Embryonic facial prominence (tissue), 1 donor: ENCODE measurements around the gene PLEKHB1.

Experiments used
- DNase-seq: peaks from one replicate; pipeline ENCODE4 v3.0.0-alpha.2; 2016; ENCODE audit errors: extremely low spot score

The PLEKHB1 gene

GRCh38 chr11:73645972-73646631, at the start of gene PLEKHB1:
TSS of gene PLEKHB1 (plus strand) at chr11:73646581. CDS start at chr11:73646609, 28 bp downstream.
- DNase-seq, result no peak

- no peak for DNase-seq
Measured at GRCh38 chr11:73597336-73597955, 48.9 kb upstream of the PLEKHB1 start.

DNA sequence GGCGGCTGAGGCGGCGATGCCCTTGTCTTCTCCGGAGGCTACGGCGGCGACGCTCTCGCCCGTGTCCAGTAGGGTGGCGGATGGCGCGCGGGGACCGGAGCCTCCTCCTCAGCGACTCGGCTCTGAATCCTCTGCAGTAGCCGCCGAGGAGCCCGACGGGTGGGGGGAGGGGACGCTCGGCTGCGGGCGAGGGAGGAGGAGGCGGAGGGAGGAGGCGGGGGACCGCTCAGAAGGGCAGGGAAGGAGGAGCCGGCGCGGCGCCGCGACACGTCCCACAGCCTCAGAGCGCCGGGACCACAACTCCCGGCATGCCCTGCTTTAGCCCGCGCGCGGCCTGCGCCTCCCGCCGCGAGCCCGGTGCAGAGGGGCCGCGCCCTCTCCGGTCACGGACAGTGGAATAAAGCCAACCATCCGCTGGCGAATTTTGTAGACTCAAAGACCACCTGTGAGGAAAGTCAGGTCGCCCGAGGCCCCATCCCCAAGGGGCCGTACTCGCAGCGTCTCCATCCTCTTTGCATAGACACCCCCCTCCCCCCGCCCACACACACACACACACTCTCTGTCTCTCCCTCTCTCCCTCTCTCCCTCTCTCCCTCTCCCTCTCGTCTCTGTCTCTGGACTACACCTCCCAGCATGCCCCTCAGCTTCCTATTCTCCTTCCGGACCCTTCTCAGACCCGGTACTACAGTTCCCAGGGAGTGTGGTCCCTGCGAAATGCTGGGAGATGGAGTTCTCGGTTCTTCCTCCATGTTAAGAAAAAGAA, 48.2 kb upstream of the PLEKHB1 start, which contains the start of gene FAM168A:
Gene FAM168A, minus strand, starts transcription at position 157 of the 763 bp plus-strand sequence. CDS start 129,638 bp downstream, outside the sequence.
- peak; percentile 98 for DNase-seq

DNA sequence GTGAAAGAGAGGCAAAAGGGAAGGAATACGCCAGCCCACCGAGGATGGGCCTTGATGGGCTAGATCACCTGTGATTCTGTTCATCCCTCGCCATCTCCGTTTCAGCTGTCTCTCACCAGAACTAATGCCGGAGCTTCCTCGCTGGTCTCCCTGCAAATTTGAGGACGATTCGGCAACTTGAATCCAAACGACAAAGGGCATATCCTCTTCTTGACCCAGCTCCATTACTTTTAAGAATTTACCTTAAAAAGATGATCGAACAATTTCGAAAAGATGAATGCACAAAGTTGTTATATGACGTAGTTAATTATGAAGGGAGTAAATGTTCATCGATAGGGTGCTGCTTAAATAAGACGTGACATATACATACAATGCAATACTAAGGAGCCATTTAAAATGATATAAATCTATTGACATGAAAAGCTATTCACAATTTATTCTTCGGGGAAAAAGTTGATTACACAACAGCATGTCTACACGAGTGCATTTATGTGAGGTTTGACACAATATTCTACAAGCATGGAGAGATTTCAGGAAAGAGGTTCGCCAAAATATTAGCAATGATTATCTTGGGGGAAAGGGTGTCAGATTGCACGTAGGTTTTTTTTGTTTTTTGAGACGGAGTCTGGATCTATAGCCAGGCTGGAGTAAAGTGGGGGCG, 47.5 kb upstream of the PLEKHB1 start:
- DNase-seq, result no peak

DNA sequence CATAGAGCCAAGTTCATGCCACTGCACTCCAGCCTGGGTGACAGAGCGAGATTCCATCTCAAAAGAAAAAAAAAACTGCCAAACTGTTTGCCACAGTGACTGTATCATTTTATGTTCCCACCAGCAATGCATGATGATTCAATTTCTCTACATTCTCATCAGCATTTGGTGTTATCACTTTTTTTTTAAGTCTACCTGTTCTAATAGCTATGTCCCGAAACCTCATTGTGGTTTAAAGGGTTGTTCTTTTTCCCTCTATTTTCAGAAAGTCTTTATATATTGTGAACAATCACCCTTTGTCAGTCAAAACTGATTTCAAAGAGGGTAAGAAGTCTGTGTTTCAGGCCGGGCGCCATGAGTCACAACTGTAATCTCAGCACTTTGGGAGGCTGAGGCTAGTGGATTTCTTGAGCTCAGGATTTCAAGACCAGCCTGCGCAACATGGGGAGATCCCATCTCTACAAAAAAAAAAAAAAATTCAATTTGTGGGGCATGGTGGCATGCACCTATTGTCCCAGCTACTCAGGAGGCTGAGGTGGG, 33.7 kb upstream of the PLEKHB1 start:
- no peak for DNase-seq

GRCh38 chr11:73614591-73614990, 31.8 kb upstream of the PLEKHB1 start:
- DNase-seq, result no peak

- DNase-seq, result no peak
Measured at GRCh38 chr11:73622926-73623593, 23.3 kb upstream of the PLEKHB1 start.

DNA sequence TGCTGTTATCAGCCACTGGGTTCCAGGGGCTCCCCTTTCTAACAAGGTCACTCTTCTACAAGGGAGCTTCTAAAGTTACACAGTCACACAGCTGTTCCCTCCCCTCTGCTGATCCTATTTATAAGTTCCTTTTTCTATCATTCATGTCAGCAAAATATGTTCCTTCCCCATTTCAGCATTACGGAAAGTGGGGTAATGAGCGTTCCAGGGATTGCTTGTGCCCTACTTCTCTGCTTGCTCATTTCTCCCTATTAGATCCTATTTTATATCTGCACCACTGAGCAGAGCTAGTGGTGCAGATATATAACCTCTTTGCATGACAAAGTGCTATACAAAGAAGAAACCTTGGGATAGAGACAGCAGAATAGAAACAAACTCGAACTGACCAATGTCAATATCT, 22.7 kb upstream of the PLEKHB1 start:
- no peak for DNase-seq

GRCh38 chr11:73625696-73626318, 20.6 kb upstream of the PLEKHB1 start:
- DNase-seq, result peak; percentile 37

DNA sequence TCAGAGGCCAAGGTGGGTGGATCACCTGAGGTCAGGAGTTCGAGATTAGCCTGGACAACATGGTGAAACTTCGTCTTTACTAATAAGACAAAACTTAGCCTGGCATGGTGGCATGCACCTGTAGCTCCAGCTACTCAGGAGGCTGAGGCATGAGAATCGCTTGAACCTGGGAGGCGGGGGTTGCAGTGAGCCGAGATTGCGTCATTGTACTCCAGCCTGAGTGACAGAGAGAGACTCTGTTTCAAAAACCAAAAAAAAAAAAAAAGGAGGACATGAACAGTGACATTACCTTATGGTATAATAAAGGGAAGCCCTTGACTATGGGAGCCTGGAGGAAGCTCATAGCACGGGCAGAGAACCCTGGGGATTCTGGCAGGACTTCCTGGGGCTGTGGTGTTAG, 16.5 kb upstream of the PLEKHB1 start:
- no peak for DNase-seq

- no peak for DNase-seq
Measured at GRCh38 chr11:73632996-73633395, 13.4 kb upstream of the PLEKHB1 start.

- DNase-seq, result no peak
Measured at GRCh38 chr11:73633999-73634398, 12.4 kb upstream of the PLEKHB1 start.

- DNase-seq, result no peak
Measured at GRCh38 chr11:73635721-73636120, 10.7 kb upstream of the PLEKHB1 start.

GRCh38 chr11:73636249-73636648, 10.1 kb upstream of the PLEKHB1 start:
- no peak for DNase-seq

DNA sequence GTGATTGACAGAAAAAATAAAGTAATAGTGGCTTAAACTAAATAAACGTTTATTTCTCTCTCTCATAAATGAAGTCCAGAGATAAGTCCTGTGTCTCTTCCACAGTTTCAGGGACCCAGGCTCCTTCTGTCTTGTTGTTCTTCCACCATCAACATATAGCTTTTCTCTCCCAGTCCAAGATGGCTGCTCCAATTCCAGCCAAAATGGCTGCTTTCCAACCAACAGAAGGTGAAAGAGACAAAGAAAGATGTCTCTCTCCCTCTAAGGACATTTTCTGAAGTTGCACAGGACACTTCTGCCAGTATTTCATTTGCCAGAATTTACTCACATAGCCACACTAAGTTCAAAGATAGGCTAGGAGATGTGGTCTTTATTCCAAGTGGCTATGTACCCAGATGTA, 9.4 kb upstream of the PLEKHB1 start:
- DNase-seq, result no peak

GRCh38 chr11:73640592-73640991, 5.8 kb upstream of the PLEKHB1 start:
- no peak for DNase-seq

DNA sequence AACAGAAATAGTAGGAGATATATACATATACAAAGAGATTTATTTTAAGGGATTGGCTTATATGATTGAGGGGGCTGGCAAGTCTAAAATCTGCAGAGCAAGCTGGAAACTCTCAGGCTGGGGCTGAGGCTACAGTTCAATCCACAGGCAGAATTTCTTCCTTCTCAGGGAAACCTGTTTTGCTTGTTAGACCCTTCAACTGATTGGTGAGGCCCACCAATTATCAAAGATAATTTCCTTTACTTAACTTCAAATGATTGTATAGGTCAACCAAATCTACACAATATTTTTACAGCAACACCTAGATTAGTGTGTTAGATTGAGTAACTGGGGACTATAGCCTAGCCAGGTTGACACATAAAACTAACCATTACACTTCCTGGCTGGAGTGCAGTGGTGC, 4.7 kb upstream of the PLEKHB1 start:
- DNase-seq, result no peak

DNA sequence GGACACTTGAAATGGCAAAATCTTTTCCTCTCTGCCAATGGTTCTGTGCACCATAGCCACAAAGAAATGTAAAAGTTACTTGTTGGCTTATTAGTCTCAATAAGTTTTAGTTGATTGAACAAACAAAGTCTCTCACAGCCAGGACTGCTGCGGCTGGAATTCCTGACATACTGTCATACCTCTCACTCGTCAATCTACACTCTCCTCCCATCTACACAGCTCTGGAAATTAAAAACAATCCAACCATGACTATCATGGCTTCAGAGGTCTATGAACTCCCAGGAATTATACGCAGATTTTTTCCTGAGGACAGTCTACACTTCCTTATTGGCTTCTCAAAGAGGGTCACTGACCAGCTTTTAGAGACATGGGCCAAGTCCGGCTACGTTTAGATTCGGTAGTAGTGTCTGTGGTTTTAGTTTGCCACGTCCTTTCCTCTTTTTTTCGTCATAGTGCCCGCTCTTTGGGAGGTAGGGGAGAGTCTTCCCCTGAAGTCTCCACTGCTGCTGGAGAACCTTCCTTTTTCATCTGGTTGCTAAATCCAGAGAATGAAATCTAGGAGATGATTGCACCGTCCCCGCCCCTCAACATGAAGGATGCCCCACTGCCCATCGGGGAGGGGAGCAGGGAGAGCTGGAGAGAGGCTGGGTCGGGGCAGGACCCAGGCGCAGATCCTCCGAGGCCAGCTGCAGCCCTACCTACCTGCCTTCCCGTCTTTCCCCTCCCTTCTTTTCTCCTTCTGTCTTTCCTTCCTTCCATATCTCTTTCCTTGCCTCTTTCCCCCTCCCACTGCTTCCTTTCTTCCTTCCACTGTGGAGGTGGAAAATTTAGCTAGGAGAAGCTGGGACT, 1.0 kb upstream of the PLEKHB1 start:
- no peak for DNase-seq

DNA sequence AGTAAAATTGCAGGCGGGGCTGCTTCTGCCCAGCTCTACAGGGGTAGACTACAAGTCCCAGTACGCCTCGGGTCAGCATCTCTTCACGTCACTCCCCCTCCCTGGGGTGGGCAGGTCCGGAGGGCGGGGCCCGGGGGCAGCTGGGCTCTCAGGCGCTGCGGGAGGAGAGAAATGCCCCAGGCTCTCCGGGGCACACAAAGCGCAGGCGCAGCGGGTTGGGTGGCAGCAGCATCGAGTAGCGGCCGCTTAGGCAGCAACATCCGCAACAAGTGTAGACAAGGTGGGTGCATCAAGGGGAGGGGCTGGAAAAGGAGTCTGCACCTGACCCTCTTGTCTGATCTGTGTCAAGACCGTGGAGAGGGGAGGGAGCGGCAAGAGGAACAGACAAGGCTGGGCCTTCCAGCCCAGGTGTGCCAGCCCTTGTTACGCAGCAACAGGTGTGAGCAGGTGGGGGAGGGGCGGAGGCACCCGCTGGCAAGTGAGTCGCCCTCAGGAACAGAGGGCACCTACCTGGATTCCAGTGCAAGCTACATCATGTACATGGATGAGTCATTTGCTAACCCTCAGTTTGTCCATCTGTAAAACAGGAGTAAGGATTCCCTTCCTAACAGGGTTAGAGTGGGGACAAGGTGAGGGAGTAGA, 1.2 kb downstream of the PLEKHB1 start:
- no peak for DNase-seq

- no peak for DNase-seq
Measured at GRCh38 chr11:73648121-73648520, 1.7 kb downstream of the PLEKHB1 start.
